Measurements from ENCODE around the gene CRADD. TPM values are rescaled to one million over a fixed set of nuclear protein-coding genes. Genes with fewer than 3 reads are reported as not detected.

CRADD gene
- total and polyA plus RNA-seq, 4 donors = 6.3 to 28.9 (median 16.6) TPM

DNA sequence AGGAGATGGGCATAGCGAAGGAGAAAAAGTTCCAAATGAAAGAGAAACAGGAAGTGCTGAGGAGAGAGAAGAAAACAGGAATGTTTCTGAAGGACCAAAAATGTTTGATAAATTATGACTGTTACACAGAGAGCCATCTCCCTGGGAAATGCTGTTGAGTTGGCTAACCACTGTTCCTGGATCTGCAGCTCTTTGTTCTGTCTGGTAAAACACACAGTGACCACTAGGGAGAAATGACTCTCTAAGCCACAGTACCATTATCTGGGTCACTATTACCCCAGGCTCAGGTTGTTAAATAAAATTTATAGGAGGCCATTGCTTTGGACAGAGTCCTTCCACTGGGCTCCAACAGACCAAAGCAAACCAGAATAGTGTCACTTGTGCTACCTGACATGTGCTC lies 219.3 kb downstream of the CRADD start:
- Histone ChIP-seq H3K9me3 (ENCODE audit: control insufficient read depth in 4 of 4, insufficient read depth in 3 of 4, low read length in 3 of 4) (no peaks in the 10 kb centered on the region), H3K4me1 (ENCODE audit: control insufficient read depth in 5 of 5, insufficient read depth in 5 of 5, low read length in 5 of 5) (peaks cover 7 to 35% (median 15%) of the 10 kb centered on the region in 5 donors), H3K27me3 (ENCODE audit: control insufficient read depth in 3 of 3, insufficient read depth in 3 of 3, low read length in 2 of 3) (no peaks in the 10 kb centered on the region), H3K9ac (ENCODE audit: insufficient read depth in 1 of 2, low read length in 2 of 2) (no peak overlapping the region), H3K36me3 (ENCODE audit: control insufficient read depth in 4 of 4, insufficient read depth in 4 of 4, low read length in 4 of 4) (no peaks in the 10 kb centered on the region), H3K4me3 (no peak overlapping the region), H3K27ac (ENCODE audit: low read depth in 1 of 2, low read length in 1 of 2) (no peak overlapping the region)
- no peak for ATAC-seq (ENCODE audit: insufficient read depth, low FRiP score)
- 89 to 93% methylated on average over 1 of the region's 1 CpG for WGBS, 2 donors
- TF ChIP-seq, protein P1, sequence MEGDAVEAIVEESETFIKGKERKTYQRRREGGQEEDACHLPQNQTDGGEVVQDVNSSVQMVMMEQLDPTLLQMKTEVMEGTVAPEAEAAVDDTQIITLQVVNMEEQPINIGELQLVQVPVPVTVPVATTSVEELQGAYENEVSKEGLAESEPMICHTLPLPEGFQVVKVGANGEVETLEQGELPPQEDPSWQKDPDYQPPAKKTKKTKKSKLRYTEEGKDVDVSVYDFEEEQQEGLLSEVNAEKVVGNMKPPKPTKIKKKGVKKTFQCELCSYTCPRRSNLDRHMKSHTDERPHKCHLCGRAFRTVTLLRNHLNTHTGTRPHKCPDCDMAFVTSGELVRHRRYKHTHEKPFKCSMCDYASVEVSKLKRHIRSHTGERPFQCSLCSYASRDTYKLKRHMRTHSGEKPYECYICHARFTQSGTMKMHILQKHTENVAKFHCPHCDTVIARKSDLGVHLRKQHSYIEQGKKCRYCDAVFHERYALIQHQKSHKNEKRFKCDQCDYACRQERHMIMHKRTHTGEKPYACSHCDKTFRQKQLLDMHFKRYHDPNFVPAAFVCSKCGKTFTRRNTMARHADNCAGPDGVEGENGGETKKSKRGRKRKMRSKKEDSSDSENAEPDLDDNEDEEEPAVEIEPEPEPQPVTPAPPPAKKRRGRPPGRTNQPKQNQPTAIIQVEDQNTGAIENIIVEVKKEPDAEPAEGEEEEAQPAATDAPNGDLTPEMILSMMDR (IDR thresholded peaks at IDR 0.05; ENCODE audit: control extremely low read depth, extremely low read depth) = no peak
- no peak for DNase-seq

DNA sequence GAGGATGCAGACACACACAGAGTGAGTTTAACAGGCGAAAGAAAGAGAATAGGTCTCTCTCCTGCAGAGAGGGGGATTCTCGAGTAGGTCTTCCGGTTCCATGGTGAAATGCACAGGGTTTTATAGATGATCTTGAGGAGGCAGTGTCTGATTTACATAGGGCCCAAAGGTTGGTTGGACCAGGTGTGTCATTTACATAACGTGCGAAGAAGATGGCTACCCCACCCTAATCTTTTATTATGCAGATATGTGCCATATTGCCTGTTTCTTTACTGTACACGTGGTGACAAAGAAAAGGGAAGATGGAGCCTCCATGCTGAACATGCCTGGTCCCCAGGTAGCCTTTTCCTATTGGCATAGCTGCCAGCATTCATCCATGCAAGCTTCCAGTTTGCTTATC lies 219.8 kb downstream of the CRADD start:
- Histone ChIP-seq H3K9ac (ENCODE audit: insufficient read depth in 1 of 2, low read length in 2 of 2) (no peak overlapping the region), H3K36me3 (ENCODE audit: control insufficient read depth in 4 of 4, insufficient read depth in 4 of 4, low read length in 4 of 4) (no peaks in the 10 kb centered on the region), H3K27me3 (ENCODE audit: control insufficient read depth in 3 of 3, insufficient read depth in 3 of 3, low read length in 2 of 3) (no peaks in the 10 kb centered on the region), H3K4me1 (ENCODE audit: control insufficient read depth in 5 of 5, insufficient read depth in 5 of 5, low read length in 5 of 5) (peaks cover 7 to 35% (median 15%) of the 10 kb centered on the region in 5 donors), H3K9me3 (ENCODE audit: control insufficient read depth in 4 of 4, insufficient read depth in 3 of 4, low read length in 3 of 4) (peaks cover 0 to 3% (median under 1%) of the 10 kb centered on the region in 4 donors), H3K27ac (ENCODE audit: low read depth in 1 of 2, low read length in 1 of 2) (no peak overlapping the region), H3K4me3 (no peak overlapping the region)
- WGBS, 2 donors = 94% methylated on average over 6 of the region's 6 CpGs
- TF ChIP-seq, protein P1 (IDR thresholded peaks at IDR 0.05; ENCODE audit: control extremely low read depth, extremely low read depth) = no peak
- ATAC-seq (ENCODE audit: insufficient read depth, low FRiP score) (no peak), DNase-seq (no peak)

DNA sequence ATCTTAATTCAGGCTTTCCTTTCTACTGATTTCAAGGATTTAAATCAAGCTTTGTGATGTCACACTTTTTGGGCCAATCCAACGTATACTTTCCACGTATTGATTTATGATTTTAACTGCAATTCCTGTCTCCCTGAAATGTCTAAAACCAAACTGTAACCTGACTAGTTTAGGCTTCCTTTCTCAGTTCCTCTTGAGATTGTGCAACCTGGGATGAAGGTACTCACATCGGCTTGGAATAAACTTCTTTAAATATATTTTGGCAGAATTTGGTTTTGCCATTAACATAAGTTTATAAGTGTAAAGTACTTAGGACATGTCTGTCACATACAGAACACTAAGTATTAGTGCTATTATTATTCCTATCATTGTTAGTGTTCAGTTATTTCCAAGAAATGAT lies 224.6 kb downstream of the CRADD start:
- TF ChIP-seq, protein P1 (IDR thresholded peaks at IDR 0.05; ENCODE audit: control extremely low read depth, extremely low read depth) = no peak
- Histone ChIP-seq H3K9me3 (ENCODE audit: control insufficient read depth in 4 of 4, insufficient read depth in 3 of 4, low read length in 3 of 4) (peaks cover 0 to 9% (median 3%) of the 10 kb centered on the region in 4 donors), H3K9ac (ENCODE audit: insufficient read depth in 1 of 2, low read length in 2 of 2) (no peak overlapping the region), H3K4me1 (ENCODE audit: control insufficient read depth in 5 of 5, insufficient read depth in 5 of 5, low read length in 5 of 5) (peaks cover 0 to 3% (median 0%) of the 10 kb centered on the region in 5 donors), H3K27ac (ENCODE audit: low read depth in 1 of 2, low read length in 1 of 2) (no peak overlapping the region), H3K27me3 (ENCODE audit: control insufficient read depth in 3 of 3, insufficient read depth in 3 of 3, low read length in 2 of 3) (no peaks in the 10 kb centered on the region), H3K36me3 (ENCODE audit: control insufficient read depth in 4 of 4, insufficient read depth in 4 of 4, low read length in 4 of 4) (no peaks in the 10 kb centered on the region), H3K4me3 (no peak overlapping the region)
- ATAC-seq (ENCODE audit: insufficient read depth, low FRiP score) (no peak), DNase-seq (no peak)
- WGBS, 2 donors = 70% methylated on average over 3 of the region's 3 CpGs

DNA sequence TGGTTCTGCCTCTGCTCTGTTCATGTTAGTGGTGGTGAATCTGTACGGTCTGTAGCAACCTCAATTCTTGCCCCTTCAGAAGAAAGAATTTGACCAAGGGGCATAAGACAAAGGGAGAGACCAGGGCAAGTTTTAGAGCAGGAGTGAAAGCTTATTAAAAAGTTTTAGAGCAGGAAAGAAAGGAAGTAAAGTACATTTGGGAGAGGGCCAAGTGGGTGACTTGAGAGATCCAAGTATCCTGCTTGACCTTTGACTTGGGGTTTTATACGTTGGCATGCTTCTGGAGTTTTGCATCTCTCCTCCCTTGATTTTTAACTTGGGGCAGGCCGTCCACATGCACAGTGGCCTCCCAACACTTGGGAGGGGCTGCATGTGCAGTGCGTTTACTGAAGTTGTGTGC lies 225.0 kb downstream of the CRADD start:
- TF ChIP-seq, protein P1 (IDR thresholded peaks at IDR 0.05; ENCODE audit: control extremely low read depth, extremely low read depth) = no peak
- Histone ChIP-seq H3K36me3 (ENCODE audit: control insufficient read depth in 4 of 4, insufficient read depth in 4 of 4, low read length in 4 of 4) (no peaks in the 10 kb centered on the region), H3K9me3 (ENCODE audit: control insufficient read depth in 4 of 4, insufficient read depth in 3 of 4, low read length in 3 of 4) (peaks cover 0 to 9% (median 3%) of the 10 kb centered on the region in 4 donors), H3K27ac (ENCODE audit: low read depth in 1 of 2, low read length in 1 of 2) (no peak overlapping the region), H3K27me3 (ENCODE audit: control insufficient read depth in 3 of 3, insufficient read depth in 3 of 3, low read length in 2 of 3) (no peaks in the 10 kb centered on the region), H3K4me3 (no peak overlapping the region), H3K4me1 (ENCODE audit: control insufficient read depth in 5 of 5, insufficient read depth in 5 of 5, low read length in 5 of 5) (peaks cover 0 to 3% (median 0%) of the 10 kb centered on the region in 5 donors), H3K9ac (ENCODE audit: insufficient read depth in 1 of 2, low read length in 2 of 2) (no peak overlapping the region)
- WGBS, 2 donors = 81 to 88% methylated on average over 4 of the region's 4 CpGs
- DNase-seq (no peak), ATAC-seq (ENCODE audit: insufficient read depth, low FRiP score) (no peak)

All from lung (tissue), 12 donors.